OCI-LY3 (cell line): ENCODE measurements around the gene FITM2.
A peak's percentile ranks its signal among the peaks of the same experiment; 100 is the strongest.

Experiments used
- CTCF ChIP-seq: fragments of 200-600, 300-600 bp; sonication (generic); IDR thresholded peaks from 2 replicates; pipeline ENCODE4 v1.5.1; 2014; ENCODE audit warnings: antibody characterized with exemption, low read length, low read depth
- EZH2phosphoT487 ChIP-seq: fragments of 200-600 bp; shearing (Covaris generic); IDR thresholded peaks from 2 replicates; pipeline ENCODE4 v1.6.1; 2018; ENCODE audit warnings: antibody characterized with exemption, mixed run types, low read depth

- TF ChIP-seq CTCF (0 out of 2 replicates have a peak, but pooled peaks have one; percentile 11), EZH2phosphoT487 (no peak)
These were observed 57.5 kb downstream of the FITM2 start for GRCh38 chr20:44253528-44253927.
